GM23248 (cell line): Measurements from ENCODE around the gene EPS8. TPM values are rescaled to one million over a fixed set of nuclear protein-coding genes. Genes with fewer than 3 reads are reported as not detected.
A peak's percentile ranks its signal among the peaks of the same experiment; 100 is the strongest.

ENCODE experiments used
- DNase-seq: peaks from one replicate; pipeline ENCODE4 v3.0.0-alpha.2; 2015
- H2AFZ ChIP-seq: fragments of 200-600 bp; sonication (generic); 2 replicates; pipeline ENCODE4 v1.6.1; 2016; ENCODE audit warnings: antibody characterized with exemption
- H3F3A ChIP-seq: fragments of 200-600 bp; sonication (generic); 2 replicates; pipeline ENCODE4 v1.6.1; 2016; ENCODE audit warnings: mild to moderate bottlenecking, antibody characterized with exemption, mixed run types; ENCODE audit not compliant: insufficient read depth
- H3K27ac ChIP-seq: fragments of 200-600 bp; sonication (generic); 2 replicates; pipeline ENCODE4 v1.5.1; 2016; ENCODE audit warnings: mild to moderate bottlenecking
- H3K27me3 ChIP-seq: fragments of 200-600 bp; sonication (generic); replicated peaks from 2 replicates; pipeline ENCODE4 v1.6.1; 2016; ENCODE audit warnings: mild to moderate bottlenecking; ENCODE audit not compliant: insufficient read depth
- H3K36me3 ChIP-seq: fragments of 200-600 bp; sonication (generic); 2 replicates; pipeline ENCODE4 v1.6.1; 2016; ENCODE audit warnings: low read depth, mild to moderate bottlenecking
- H3K4me1 ChIP-seq: fragments of 200-600 bp; sonication (generic); 2 replicates; pipeline ENCODE4 v1.6.1; 2016; ENCODE audit warnings: mild to moderate bottlenecking; ENCODE audit not compliant: insufficient read depth
- H3K4me2 ChIP-seq: fragments of 200-600 bp; sonication (generic); one replicate; pipeline ENCODE4 v1.6.1; 2016; ENCODE audit warnings: mild to moderate bottlenecking; ENCODE audit not compliant: unreplicated experiment
- H3K4me3 ChIP-seq: fragments of 200-600 bp; sonication (generic); 2 replicates; pipeline ENCODE4 v1.5.1; 2016; ENCODE audit warnings: mild to moderate bottlenecking
- H3K79me2 ChIP-seq: fragments of 200-600 bp; sonication (generic); 2 replicates; pipeline ENCODE4 v1.6.1; 2016; ENCODE audit warnings: mild to moderate bottlenecking; ENCODE audit not compliant: insufficient read depth
- H3K9ac ChIP-seq: fragments of 200-600 bp; sonication (generic); 2 replicates; pipeline ENCODE4 v1.6.1; 2016; ENCODE audit warnings: mild to moderate bottlenecking
- H3K9me2 ChIP-seq: fragments of 200-600 bp; sonication (generic); 2 replicates; pipeline ENCODE4 v1.6.1; 2016; ENCODE audit warnings: mixed run types, mild to moderate bottlenecking, moderate library complexity; ENCODE audit not compliant: insufficient read depth
- H3K9me3 ChIP-seq: fragments of 200-600 bp; sonication (generic); one replicate; pipeline ENCODE4 v1.6.1; 2017; ENCODE audit warnings: low read depth
- H4K20me1 ChIP-seq: fragments of 200-600 bp; sonication (generic); 2 replicates; pipeline ENCODE4 v1.6.0; 2016; ENCODE audit not compliant: insufficient read depth
- EZH2 ChIP-seq: fragments of 200-600 bp; sonication (generic); IDR thresholded peaks from 2 replicates; pipeline ENCODE4 v1.6.1; 2018; ENCODE audit warnings: antibody characterized with exemption, mild to moderate bottlenecking; ENCODE audit not compliant: insufficient read depth, poor library complexity, severe bottlenecking
- EZH2phosphoT487 ChIP-seq: fragments of 200-600 bp; sonication (generic); IDR thresholded peaks from 2 replicates; pipeline ENCODE4 v1.6.1; 2018; ENCODE audit warnings: antibody characterized with exemption, moderate library complexity, mild to moderate bottlenecking, low read depth; ENCODE audit not compliant: insufficient read depth
- WGBS, 2 experiments: methylation state at CpG; one replicate each; pipeline ENCODE4 v1.1.6; 2015 to 2017; ENCODE audit warnings: low lambda C conversion rate in 2 of 2, low coverage in 1 of 2; ENCODE audit errors: missing lambda C conversion rate in 2 of 2; 5-methylcytosine and 5-hydroxymethylcytosine counted together
- in situ Hi-C: fragments of 300-500 bp; cut with MboI; formaldehyde crosslinking; loops from 2 replicates; pipeline ENCODE4 v1.15.0; 2020
- polyA plus RNA-seq: library from polyadenylated mRNA; unstranded; fragments of >200 nt; fragmentation: Nextera tagmentation; extraction: Ambion mirVana; gene quantifications from 2 replicates; pipeline ENCODE4 v1.2.1, GENCODE V29; 2016
- total RNA-seq: library from RNA; depleted of rRNA; stranded (reverse); fragments of >200 nt; shearing (Covaris generic); gene quantifications from 2 replicates; pipeline ENCODE4 v1.2.3, GENCODE V29; 2014

Gene EPS8
- total and polyA plus RNA-seq, 2 experiments from 2014 or later: 103 to 107 TPM

DNA sequence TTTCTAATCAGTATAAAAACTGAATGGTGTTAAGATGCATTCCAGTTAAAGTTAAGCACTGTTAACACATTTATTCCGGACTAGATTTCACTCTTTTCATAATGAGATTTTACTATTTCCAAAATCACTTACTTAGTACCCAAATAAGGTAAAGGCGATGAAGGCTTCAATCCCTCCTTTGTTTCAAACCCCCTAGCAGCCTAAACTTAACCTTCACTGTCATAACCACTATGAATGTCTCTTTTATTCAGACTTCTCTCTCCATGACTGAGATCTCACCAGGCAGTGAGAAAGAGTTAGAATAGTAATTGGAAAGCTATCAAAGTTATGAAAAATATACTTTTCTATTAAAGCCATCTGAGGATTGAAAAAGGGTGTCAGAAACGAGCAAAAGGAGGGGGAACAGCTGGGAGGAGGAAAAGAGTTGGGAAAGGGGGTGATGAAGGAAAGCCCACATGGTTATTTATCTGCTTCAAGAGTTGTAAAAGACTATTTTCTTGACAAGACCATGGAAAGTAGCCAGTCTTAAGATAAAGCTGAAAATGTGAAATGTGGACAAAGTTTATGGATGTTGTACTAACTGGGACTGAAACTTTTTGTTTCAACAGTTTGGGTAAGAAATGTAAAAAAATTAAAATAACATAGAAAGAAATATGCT is 11.7 kb downstream of the EPS8 start:
- peak overlapping the region; percentile 80 for H3K27ac ChIP-seq
- 50 to 53% methylated on average over 3 of the region's 3 CpGs for WGBS, 2 experiments
- no peaks in the 10 kb centered on the region for H4K20me1 ChIP-seq
- peak overlapping the region; percentile 84 for H3K4me2 ChIP-seq
- no peak for TF ChIP-seq EZH2
- TF ChIP-seq EZH2phosphoT487: no peak
- H3K9ac ChIP-seq: peak overlapping the region; percentile 58
- no peak overlapping the region for H2AFZ ChIP-seq
- DNase-seq: no peak
- no peaks in the 10 kb centered on the region for H3K36me3 ChIP-seq
- H3K79me2 ChIP-seq: peaks cover 95% of the 10 kb centered on the region
- peak overlapping the region; percentile 58 for H3K4me3 ChIP-seq
- no peaks in the 10 kb centered on the region for H3K9me3 ChIP-seq
- H3K4me1 ChIP-seq: peaks cover 81% of the 10 kb centered on the region
- H3F3A ChIP-seq: peaks cover 67% of the 10 kb centered on the region
- H3K9me2 ChIP-seq: no peaks in the 10 kb centered on the region
- H3K27me3 ChIP-seq: no peaks in the 10 kb centered on the region
- in situ Hi-C loops: no loop called here

DNA sequence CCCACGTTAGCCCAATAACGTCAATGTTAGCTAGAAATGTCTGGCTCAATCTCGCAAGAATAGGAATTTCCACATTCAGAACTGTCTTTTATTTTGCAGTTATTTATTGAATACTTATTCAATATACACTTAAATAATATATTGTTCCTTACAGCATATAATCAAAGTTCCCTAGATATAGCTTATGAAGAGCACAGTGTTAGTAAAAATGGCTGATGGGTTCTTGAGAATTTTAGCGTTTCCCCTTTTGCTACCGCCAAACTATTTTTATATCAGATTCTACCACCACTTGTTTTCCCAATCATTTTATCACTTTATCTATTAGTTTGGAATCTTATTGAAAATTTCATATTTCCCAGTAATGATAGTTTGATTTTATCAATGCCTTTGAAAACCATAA is 12.7 kb downstream of the EPS8 start:
- Histone ChIP-seq H2AFZ (no peak overlapping the region), H3K9ac (no peak overlapping the region), H3K9me3 (no peaks in the 10 kb centered on the region), H3F3A (peaks cover 59% of the 10 kb centered on the region), H3K4me3 (no peak overlapping the region), H3K36me3 (no peaks in the 10 kb centered on the region), H3K27me3 (no peaks in the 10 kb centered on the region), H3K27ac (peak overlapping the region; percentile 80; the same call in 1 of the 2 replicates), H4K20me1 (no peaks in the 10 kb centered on the region), H3K4me1 (peaks cover 73% of the 10 kb centered on the region), H3K4me2 (peak overlapping the region; percentile 84), H3K79me2 (peaks cover 95% of the 10 kb centered on the region), H3K9me2 (no peaks in the 10 kb centered on the region)
- TF ChIP-seq EZH2 (no peak), EZH2phosphoT487 (no peak)
- no peak for DNase-seq
- in situ Hi-C loops: no loop called here
- WGBS, 2 experiments: 97 to 99% methylated on average over 5 of the region's 5 CpGs

DNA sequence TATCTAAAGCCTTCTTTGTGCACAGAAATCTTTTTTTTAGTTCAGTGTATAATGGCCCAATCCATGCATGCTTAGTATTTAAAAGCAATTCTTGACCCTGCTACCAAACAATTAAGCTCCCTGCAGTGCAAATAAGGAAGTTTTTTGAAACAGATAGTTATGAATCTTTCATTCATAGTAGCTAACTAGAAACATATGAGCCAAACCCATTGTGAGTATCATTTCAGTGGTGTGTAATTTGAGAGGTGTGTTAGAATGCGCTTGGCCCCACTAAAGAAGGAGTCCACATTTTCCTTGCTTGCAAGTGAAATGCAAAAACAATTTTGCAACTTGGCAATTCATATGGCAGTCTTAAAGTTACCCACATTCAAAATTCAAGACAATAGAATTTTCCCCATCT is 14.4 kb downstream of the EPS8 start:
- no peaks in the 10 kb centered on the region for H3K9me2 ChIP-seq
- H2AFZ ChIP-seq: no peak overlapping the region
- 19 to 20% methylated on average over 1 of the region's 1 CpG for WGBS, 2 experiments
- peak overlapping the region; percentile 40 for H3K27ac ChIP-seq
- TF ChIP-seq EZH2 (no peak), EZH2phosphoT487 (no peak)
- peak overlapping the region; percentile 76 for H3K4me2 ChIP-seq
- H3K4me3 ChIP-seq: peak overlapping the region; percentile 4; the same call in 1 of the 2 replicates
- in situ Hi-C loops: no loop called here
- H3K27me3 ChIP-seq: no peaks in the 10 kb centered on the region
- peaks cover 100% of the 10 kb centered on the region for H3K79me2 ChIP-seq
- no peaks in the 10 kb centered on the region for H3K9me3 ChIP-seq
- H3K4me1 ChIP-seq: peaks cover 71% of the 10 kb centered on the region
- peaks cover 44% of the 10 kb centered on the region for H3F3A ChIP-seq
- DNase-seq: peak; percentile 70
- no peaks in the 10 kb centered on the region for H4K20me1 ChIP-seq
- no peak overlapping the region for H3K9ac ChIP-seq
- H3K36me3 ChIP-seq: no peaks in the 10 kb centered on the region

DNA sequence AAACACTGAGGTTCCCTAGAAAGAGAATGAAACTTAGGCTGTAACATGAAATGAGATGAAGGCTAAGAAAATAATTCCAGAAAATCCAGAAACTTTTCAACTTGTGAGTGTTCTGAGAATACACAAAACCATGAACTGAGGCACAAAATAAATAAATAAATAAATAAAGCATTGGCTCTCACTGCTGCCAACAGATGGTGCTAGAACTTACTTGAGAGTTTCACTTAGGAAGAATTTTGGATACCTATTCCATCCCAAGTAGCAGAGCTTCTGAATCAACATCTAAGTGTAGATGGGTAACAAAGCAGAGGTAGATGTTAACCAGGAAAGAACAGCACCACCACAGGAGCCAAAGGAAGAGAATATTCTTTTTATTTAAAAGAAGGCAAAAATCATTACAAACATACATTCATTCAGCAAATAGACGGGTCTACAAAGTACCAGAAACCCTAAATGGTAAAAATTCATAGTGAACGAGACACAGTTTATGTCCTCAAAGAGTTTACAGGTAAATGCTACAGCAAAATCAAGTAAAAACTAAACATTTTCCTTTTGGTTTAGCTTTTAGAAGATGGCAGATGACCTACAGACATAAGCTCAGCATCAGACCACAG is 16.7 kb downstream of the EPS8 start:
- H3K79me2 ChIP-seq: peaks cover 100% of the 10 kb centered on the region
- no peak for TF ChIP-seq EZH2phosphoT487
- H3K4me1 ChIP-seq: peaks cover 61% of the 10 kb centered on the region
- WGBS, 2 experiments: 96 to 98% methylated on average over 2 of the region's 2 CpGs
- peak; percentile 55 for DNase-seq
- H3F3A ChIP-seq: peaks cover 27% of the 10 kb centered on the region
- no peak overlapping the region for H3K4me3 ChIP-seq
- no peak overlapping the region for H3K4me2 ChIP-seq
- in situ Hi-C loops: no loop called here
- no peaks in the 10 kb centered on the region for H4K20me1 ChIP-seq
- H3K27ac ChIP-seq: no peak overlapping the region
- H3K9me3 ChIP-seq: no peaks in the 10 kb centered on the region
- H3K9me2 ChIP-seq: no peaks in the 10 kb centered on the region
- no peak overlapping the region for H3K9ac ChIP-seq
- no peaks in the 10 kb centered on the region for H3K27me3 ChIP-seq
- H3K36me3 ChIP-seq: peaks cover 4% of the 10 kb centered on the region; the same call in 1 of the 2 replicates
- no peak overlapping the region for H2AFZ ChIP-seq
